ENCODE measurements around the gene FRMD8. TPM values are rescaled to one million over a fixed set of nuclear protein-coding genes. Genes with fewer than 3 reads are reported as not detected.
A peak's percentile ranks its signal among the peaks of the same experiment; 100 is the strongest.

The FRMD8 gene
- polyA plus RNA-seq (ENCODE audit: insufficient read length), result 11.4 TPM

GRCh38 chr11:65386307-65387140 is at the start of gene FRMD8:
Gene FRMD8, plus strand, starts transcription at chr11:65386637. Its CDS starts 400 bp downstream, at chr11:65387037.
- DNase-seq, result peak; percentile 93

- no peak for DNase-seq
Measured at GRCh38 chr11:65338676-65339075, 47.8 kb upstream of the FRMD8 start.

- no peak for DNase-seq
Measured at GRCh38 chr11:65340226-65340625, 46.2 kb upstream of the FRMD8 start.

- DNase-seq, result no peak
Measured at GRCh38 chr11:65341856-65342255, 44.6 kb upstream of the FRMD8 start.

GRCh38 chr11:65351511-65351910 is 34.9 kb upstream of the FRMD8 start:
- no peak for DNase-seq

- DNase-seq, result no peak
Measured at GRCh38 chr11:65352783-65353182, 33.7 kb upstream of the FRMD8 start.

GRCh38 chr11:65353376-65353775 is 33.1 kb upstream of the FRMD8 start:
- no peak for DNase-seq

- no peak for DNase-seq
Measured at GRCh38 chr11:65353900-65354264, 32.6 kb upstream of the FRMD8 start.

- DNase-seq, result peak; percentile 97
Measured at GRCh38 chr11:65354265-65355012, 32.0 kb upstream of the FRMD8 start, which contains the start of gene TIGD3. Gene TIGD3, plus strand, starts transcription at chr11:65354751. Its CDS starts 1,058 bp downstream, at chr11:65355809.

GRCh38 chr11:65355013-65355775 is 31.2 kb upstream of the FRMD8 start:
- no peak for DNase-seq

- no peak for DNase-seq
Measured at GRCh38 chr11:65355776-65356393, 30.6 kb upstream of the FRMD8 start.

- no peak for DNase-seq
Measured at GRCh38 chr11:65356394-65356972, 30.0 kb upstream of the FRMD8 start.

GRCh38 chr11:65357856-65358356 is 28.5 kb upstream of the FRMD8 start:
- no peak for DNase-seq

GRCh38 chr11:65362320-65362931 is 24.0 kb upstream of the FRMD8 start:
- DNase-seq, result no peak

GRCh38 chr11:65362966-65363365 is 23.5 kb upstream of the FRMD8 start:
- DNase-seq, result no peak

- DNase-seq, result no peak
Measured at GRCh38 chr11:65363770-65364169, 22.7 kb upstream of the FRMD8 start.

- DNase-seq, result peak; percentile 49
Measured at GRCh38 chr11:65366340-65366773, 20.1 kb upstream of the FRMD8 start.

- no peak for DNase-seq
Measured at GRCh38 chr11:65370659-65371049, 15.8 kb upstream of the FRMD8 start.

- no peak for DNase-seq
Measured at GRCh38 chr11:65373839-65374580, 12.4 kb upstream of the FRMD8 start.

- DNase-seq, result no peak
Measured at GRCh38 chr11:65375012-65375411, 11.4 kb upstream of the FRMD8 start.

Data from hindlimb muscle (tissue), 1 donor.